GM10266 (cell line): ENCODE results near the gene SMIM29.

Experiments
- DNase-seq: peaks from one replicate; pipeline ENCODE4 v3.0.0; 2012; ENCODE audit errors: extremely low spot score
- CTCF ChIP-seq: IDR thresholded peaks from 2 replicates; pipeline ENCODE4 v1.5.1; 2012; ENCODE audit warnings: mild to moderate bottlenecking, low read depth; ENCODE audit not compliant: control insufficient read depth, insufficient read depth; ENCODE audit errors: missing control alignments

The SMIM29 gene

DNA sequence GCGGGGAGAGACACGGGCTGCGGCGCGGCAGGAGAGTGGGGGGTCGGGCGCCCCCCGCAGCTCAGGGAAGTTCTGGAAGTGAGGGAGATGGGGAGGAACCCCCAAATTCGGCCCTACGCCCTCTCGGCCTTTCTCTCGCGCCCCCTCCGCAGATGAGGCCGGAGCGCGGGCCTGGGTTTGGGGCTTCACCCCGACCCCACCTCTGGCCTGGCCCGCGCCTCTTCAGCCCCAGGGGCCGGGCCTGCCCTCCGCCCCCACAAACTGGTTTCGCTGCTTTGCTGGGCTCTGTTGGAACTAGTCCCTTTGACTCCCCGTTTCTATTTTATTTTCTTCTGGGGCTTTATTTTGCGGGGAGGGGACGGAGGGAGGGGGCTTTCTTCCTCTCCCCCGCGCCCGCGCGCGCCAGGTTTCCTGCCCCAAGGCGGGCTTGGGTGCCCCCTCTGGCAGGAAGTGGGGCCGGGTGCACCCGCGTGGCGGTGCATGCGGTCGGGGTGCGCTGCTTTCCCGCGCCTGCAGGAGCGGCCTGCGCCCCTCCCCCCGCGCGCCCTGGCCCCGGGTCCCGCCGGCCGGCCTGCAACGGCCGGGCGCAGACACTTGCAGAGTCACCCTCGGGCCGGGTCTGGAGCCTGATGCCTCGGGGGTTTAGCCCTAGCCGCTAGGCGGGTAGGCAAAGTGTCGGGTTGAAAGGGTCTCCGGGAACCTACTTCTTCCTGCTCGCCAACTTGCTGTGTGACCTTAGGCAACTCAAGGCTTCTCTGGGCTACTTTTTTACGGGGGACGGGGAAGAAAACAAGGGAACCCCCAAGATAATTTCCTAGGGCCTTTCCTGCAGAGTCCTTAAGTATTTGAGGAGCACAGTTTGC is 10.9 kb downstream of the SMIM29 start:
- peak; percentile 78 for DNase-seq
- peak; percentile 40 for TF ChIP-seq CTCF

DNA sequence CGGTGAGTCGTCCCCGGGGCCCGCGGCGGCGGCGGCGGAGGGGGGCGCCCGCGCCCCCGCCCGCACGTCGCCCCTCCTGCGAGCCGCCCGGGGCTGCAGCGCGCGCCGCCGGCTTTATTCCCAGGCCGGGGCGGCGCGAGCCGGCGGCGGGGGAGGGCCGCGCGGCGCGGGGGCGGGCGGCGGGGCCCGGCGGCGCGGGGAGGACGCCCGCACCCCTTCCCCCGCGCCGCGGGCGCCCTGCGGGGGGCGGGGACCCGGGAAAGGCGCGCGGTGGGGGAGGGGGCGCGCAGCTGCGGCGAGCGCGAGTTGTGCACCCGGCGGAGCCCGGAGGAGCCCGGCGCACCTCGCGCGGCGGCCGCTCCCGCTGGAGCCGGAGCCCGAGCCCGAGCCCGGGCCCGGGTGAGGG is 11.5 kb downstream of the SMIM29 start:
- DNase-seq: peak; percentile 68
- TF ChIP-seq CTCF: no peak

- TF ChIP-seq CTCF: no peak
- DNase-seq: peak; percentile 99
Observed at GRCh38 chr6:34236443-34237315, 12.1 kb downstream of the SMIM29 start, which contains the start of gene HMGA1. Gene HMGA1 (plus strand): TSS chr6:34236873. CDS start chr6:34240781, 3,908 bp downstream.

DNA sequence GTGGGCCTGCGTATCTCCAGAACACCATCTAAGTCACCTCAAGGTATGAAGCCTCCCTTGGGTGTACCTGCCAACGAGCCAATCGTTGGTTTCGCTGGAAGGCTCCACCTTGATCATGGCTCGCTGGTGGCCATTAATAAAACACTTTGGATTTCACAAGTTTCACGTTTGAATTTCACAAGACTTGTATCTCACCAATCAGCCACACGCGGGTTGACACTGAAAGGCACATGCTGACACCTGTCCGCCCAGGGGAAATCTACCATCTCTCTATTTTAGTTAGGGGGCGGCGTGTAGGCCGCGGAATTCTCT is 12.7 kb downstream of the SMIM29 start:
- TF ChIP-seq CTCF: no peak
- DNase-seq: peak; percentile 55

GRCh38 chr6:34235307-34236130 is 13.3 kb downstream of the SMIM29 start:
- DNase-seq: peak; percentile 82
- TF ChIP-seq CTCF: no peak

- no peak for TF ChIP-seq CTCF
Observed at GRCh38 chr6:34234667-34235306, 14.0 kb downstream of the SMIM29 start.

More at GRCh38 chr6:34234667-34235306, 14.0 kb downstream of the SMIM29 start:
- peak; percentile 17 for DNase-seq
